Calu3 (cell line): ENCODE results near the gene GNG12. TPM values are rescaled to one million over a fixed set of nuclear protein-coding genes. Genes with fewer than 3 reads are reported as not detected.

Experiments used
- BruUV-seq: library from RNA; stranded (reverse); fragments of 400-500 nt; replicated peaks from 2 replicates; lab custom pipeline; 2021; lab: Mats Ljungman, UMichigan
- CTCF ChIA-PET: fragments of 300-600 bp; sonication (Branson Sonifier 250); formaldehyde crosslinking; loops from one replicate; lab custom pipeline; 2022; ENCODE audit warnings: antibody characterized with exemption; lab: Charles Lee
- DNase-seq: peaks from one replicate; pipeline ENCODE4 v3.0.0; 2022
- H3K27ac Mint-ChIP-seq: one replicate; pipeline ENCODE4 v1.8.0; 2022; ENCODE audit warnings: mixed read lengths; ENCODE audit not compliant: unreplicated experiment
- H3K27me3 Mint-ChIP-seq: one replicate; pipeline ENCODE4 v1.8.0; 2022; ENCODE audit warnings: mixed read lengths; ENCODE audit not compliant: unreplicated experiment
- H3K36me3 Mint-ChIP-seq: one replicate; pipeline ENCODE4 v1.8.0; 2022; ENCODE audit warnings: mild to moderate bottlenecking, moderate library complexity, mixed read lengths; ENCODE audit not compliant: insufficient read depth, unreplicated experiment
- H3K4me1 Mint-ChIP-seq: one replicate; pipeline ENCODE4 v1.8.0; 2022; ENCODE audit warnings: mild to moderate bottlenecking, low read depth, mixed read lengths; ENCODE audit not compliant: unreplicated experiment
- H3K4me3 Mint-ChIP-seq: one replicate; pipeline ENCODE4 v1.8.0; 2022; ENCODE audit warnings: mild to moderate bottlenecking, low read depth, moderate library complexity, mixed read lengths; ENCODE audit not compliant: unreplicated experiment
- H3K9me3 Mint-ChIP-seq: one replicate; pipeline ENCODE4 v1.8.0; 2022; ENCODE audit warnings: low read depth, mixed read lengths; ENCODE audit not compliant: unreplicated experiment
- intact Hi-C: fragments of 100-400 bp; cut with micrococcal nuclease; formaldehyde crosslinking; loops from one replicate; pipeline ENCODE4 v1.10.0; 2022; ENCODE audit not compliant: unreplicated experiment
- total RNA-seq: library from RNA; stranded (reverse); gene quantifications from 2 replicates; pipeline ENCODE4 v1.2.3, GENCODE V29; 2022
- TF ChIP-seq, protein P1 (sequence below): fragments of 200-600 bp; IDR thresholded peaks from one replicate; pipeline ENCODE4 v1.8.0; 2022; ENCODE audit warnings: antibody characterized with exemption; ENCODE audit not compliant: unreplicated experiment

Gene GNG12
- total RNA-seq, 1 experiment from 2014 or later: 85.6 TPM

DNA sequence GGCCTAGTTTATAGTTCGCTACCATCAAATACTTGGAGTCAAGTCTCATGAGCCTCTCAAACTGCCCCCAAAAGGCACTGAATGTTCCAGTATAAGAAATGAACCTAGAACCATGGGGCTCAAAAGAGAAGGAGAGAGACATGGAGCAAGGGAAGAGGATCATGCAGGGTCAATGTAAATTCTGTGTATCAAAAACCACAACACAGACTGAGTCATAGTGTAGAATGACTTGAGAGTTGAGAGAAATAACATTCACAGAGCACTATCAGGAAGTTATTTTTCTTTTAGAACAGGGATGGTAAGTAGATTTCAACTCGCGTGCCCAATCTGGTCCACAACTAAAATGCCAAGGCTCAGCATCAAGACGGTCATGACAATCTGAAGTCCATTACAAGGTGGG, 59.8 kb downstream of the GNG12 start:
- intact Hi-C loops: loop anchor here (5.0 kb wide), 1 partner anchor 44 kb away; no protein-coding TSS in a partner anchor
- CTCF ChIA-PET: no interaction called here
- H3K9me3 Mint-ChIP-seq: no peaks in the 10 kb centered on the region
- no peak for DNase-seq
- H3K4me1 Mint-ChIP-seq: peaks cover 39% of the 10 kb centered on the region
- no peak overlapping the region for H3K4me3 Mint-ChIP-seq
- H3K27ac Mint-ChIP-seq: no peak overlapping the region
- no TSS peak for BruUV-seq
- H3K27me3 Mint-ChIP-seq: no peaks in the 10 kb centered on the region
- peaks cover 9% of the 10 kb centered on the region for H3K36me3 Mint-ChIP-seq
- TF ChIP-seq, protein P1, sequence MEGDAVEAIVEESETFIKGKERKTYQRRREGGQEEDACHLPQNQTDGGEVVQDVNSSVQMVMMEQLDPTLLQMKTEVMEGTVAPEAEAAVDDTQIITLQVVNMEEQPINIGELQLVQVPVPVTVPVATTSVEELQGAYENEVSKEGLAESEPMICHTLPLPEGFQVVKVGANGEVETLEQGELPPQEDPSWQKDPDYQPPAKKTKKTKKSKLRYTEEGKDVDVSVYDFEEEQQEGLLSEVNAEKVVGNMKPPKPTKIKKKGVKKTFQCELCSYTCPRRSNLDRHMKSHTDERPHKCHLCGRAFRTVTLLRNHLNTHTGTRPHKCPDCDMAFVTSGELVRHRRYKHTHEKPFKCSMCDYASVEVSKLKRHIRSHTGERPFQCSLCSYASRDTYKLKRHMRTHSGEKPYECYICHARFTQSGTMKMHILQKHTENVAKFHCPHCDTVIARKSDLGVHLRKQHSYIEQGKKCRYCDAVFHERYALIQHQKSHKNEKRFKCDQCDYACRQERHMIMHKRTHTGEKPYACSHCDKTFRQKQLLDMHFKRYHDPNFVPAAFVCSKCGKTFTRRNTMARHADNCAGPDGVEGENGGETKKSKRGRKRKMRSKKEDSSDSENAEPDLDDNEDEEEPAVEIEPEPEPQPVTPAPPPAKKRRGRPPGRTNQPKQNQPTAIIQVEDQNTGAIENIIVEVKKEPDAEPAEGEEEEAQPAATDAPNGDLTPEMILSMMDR: no peak

DNA sequence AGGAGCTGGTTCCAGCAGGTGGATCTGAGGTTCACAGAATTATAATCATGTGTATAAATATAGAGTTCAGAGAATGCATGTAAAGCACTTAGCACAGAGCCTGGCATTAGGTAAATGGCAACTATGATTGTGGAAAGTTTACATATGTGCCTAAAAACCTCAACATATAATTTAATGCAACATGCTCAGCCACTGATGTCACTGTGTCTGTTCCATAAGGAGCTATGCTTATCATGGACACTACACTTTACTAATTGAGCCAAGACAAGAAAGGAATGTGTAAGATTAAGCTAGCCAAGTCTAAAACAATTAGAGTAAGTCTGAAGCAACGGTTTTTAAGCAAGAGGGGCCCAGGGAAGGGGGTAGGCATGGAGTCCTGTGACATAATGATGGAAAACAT, 61.5 kb downstream of the GNG12 start:
- Mint-ChIP-seq H3K9me3 (no peaks in the 10 kb centered on the region), H3K4me3 (no peak overlapping the region), H3K27me3 (no peaks in the 10 kb centered on the region), H3K36me3 (peaks cover 9% of the 10 kb centered on the region), H3K27ac (no peak overlapping the region), H3K4me1 (peaks cover 39% of the 10 kb centered on the region)
- TF ChIP-seq, protein P1: no peak
- DNase-seq: no peak
- CTCF ChIA-PET: interaction anchor here (0.5 to 1.8 kb wide), 9 partner anchors 12 to 369 kb away, joined by 3 to 10 read pairs (median 5); no protein-coding TSS in a partner anchor
- intact Hi-C loops: loop anchor here (2.0 to 5.0 kb wide), 3 partner anchors 46 to 339 kb away; partner anchors contain the start of gene GNG12
- no TSS peak for BruUV-seq

DNA sequence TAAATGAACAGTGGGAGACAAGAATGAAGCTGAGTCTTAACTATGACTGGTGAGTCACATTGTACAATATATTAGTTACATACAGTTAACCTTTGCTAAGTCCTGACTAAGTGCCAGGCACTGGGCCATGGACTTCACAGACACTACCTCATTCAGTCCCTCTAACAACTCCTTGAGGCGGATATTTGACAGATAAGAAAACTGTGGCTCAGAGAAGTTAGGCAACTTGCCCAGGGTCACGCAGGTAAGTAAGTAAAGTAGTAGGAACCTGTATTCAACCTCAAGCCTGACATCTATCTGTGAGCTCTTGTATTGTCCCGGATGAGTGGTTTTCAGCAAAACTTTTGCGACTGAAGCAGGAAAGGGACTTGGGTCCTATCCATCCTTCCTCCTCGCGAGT, 62.1 kb downstream of the GNG12 start:
- intact Hi-C loops: loop anchor here (2.0 to 5.0 kb wide), 3 partner anchors 46 to 340 kb away; partner anchors contain the start of gene GNG12
- TF ChIP-seq, protein P1: peak; percentile 49

DNA sequence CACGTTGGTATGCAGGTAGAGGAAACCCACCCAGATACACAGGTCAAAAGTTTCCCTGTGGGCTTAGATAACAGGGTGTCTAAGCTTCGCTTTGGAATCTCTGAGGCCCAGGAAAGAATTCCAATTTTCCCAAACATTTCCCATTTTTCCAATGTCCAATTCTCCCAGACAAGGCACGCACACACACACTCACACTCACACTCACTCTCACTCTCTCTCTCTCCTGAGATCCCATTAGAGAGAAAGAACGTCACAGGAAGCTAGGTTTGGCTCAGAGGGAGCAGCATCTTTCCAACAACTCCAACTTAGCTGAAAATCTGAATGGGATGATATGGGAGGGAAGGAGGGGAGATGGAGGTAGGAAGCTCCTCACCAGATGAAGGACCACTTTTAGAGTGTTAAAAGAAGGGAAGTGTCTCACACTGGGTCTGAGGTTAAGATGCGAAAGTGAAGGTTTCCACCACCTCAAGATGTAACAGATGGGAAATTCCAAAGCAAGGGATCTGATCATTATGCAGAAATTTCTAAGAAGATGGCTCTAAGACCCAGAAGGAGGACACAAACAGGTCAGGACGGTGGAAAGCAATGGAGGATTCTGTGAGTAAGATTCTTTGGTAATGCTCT, 63.5 kb downstream of the GNG12 start:
- Mint-ChIP-seq H3K4me1 (peaks cover 50% of the 10 kb centered on the region), H3K27me3 (no peaks in the 10 kb centered on the region), H3K36me3 (peaks cover 5% of the 10 kb centered on the region), H3K4me3 (no peak overlapping the region), H3K9me3 (no peaks in the 10 kb centered on the region), H3K27ac (no peak overlapping the region)
- TF ChIP-seq, protein P1: no peak
- no peak for DNase-seq
- intact Hi-C loops: loop anchor here (2.0 to 5.0 kb wide), 4 partner anchors 48 to 341 kb away; partner anchors contain the start of gene GNG12
- BruUV-seq: no TSS peak
- CTCF ChIA-PET: interaction anchor here (1.1 kb wide), 1 partner anchor 44 kb away, joined by 3 read pairs; no protein-coding TSS in a partner anchor

More for the DNA sequence above, 62.1 kb downstream of the GNG12 start:
- Mint-ChIP-seq H3K27ac (peak overlapping the region; percentile 21), H3K36me3 (peaks cover 9% of the 10 kb centered on the region), H3K4me1 (peaks cover 45% of the 10 kb centered on the region), H3K4me3 (no peak overlapping the region), H3K9me3 (no peaks in the 10 kb centered on the region), H3K27me3 (no peaks in the 10 kb centered on the region)
- CTCF ChIA-PET: interaction anchor here (0.5 to 1.8 kb wide), 11 partner anchors 11 to 337 kb away, joined by 3 to 10 read pairs (median 5); no protein-coding TSS in a partner anchor
- no TSS peak for BruUV-seq
- peak; percentile 78 for DNase-seq
